ENCODE results near the gene TNRC6B. TPM values are rescaled to one million over a fixed set of nuclear protein-coding genes. Genes with fewer than 3 reads are reported as not detected.
A peak's percentile ranks its signal among the peaks of the same experiment; 100 is the strongest.
"Not testable (repeated sequence)": the region's sequence is repeated elsewhere in the genome, so short reads cannot be mapped to it uniquely, and the experiment has no call there.

Gene TNRC6B
- total and polyA plus RNA-seq, 8 donors: 13.7 to 40.7 (median 15.7) TPM

GRCh38 chr22:40310768-40311120 is 133.0 kb downstream of the TNRC6B start:
- DNase-seq: no peak
- Histone ChIP-seq H3K27me3 (no peaks in the 10 kb centered on the region), H3K36me3 (peaks cover 2 to 97% of the 10 kb centered on the region in 2 donors), H3K4me3 (no peak overlapping the region), H3K27ac (no peak overlapping the region), H3K4me1 (peaks cover 0 to 13% of the 10 kb centered on the region in 2 donors), H3K9me3 (no peaks in the 10 kb centered on the region)
- ATAC-seq: no peak
- no peak for TF ChIP-seq CTCF (IDR thresholded peaks at IDR 0.05)
- intact Hi-C loops (cut with DNase I): no loop called here

- intact Hi-C loops (cut with DNase I); H3K9me3 ChIP-seq; DNase-seq; H3K27me3 ChIP-seq; H3K27ac ChIP-seq; ATAC-seq; H3K4me3 ChIP-seq: not testable (repeated sequence)
- H3K4me1 ChIP-seq: peaks cover 0 to 13% of the 10 kb centered on the region in 2 donors
- H3K36me3 ChIP-seq: peaks cover 2 to 98% of the 10 kb centered on the region in 2 donors
Observed at GRCh38 chr22:40311646-40312045, 133.9 kb downstream of the TNRC6B start.

- Histone ChIP-seq H3K27ac (no peak overlapping the region), H3K27me3 (no peaks in the 10 kb centered on the region), H3K36me3 (peaks cover 2 to 98% of the 10 kb centered on the region in 2 donors), H3K9me3 (no peaks in the 10 kb centered on the region), H3K4me3 (no peak overlapping the region), H3K4me1 (peaks cover 0 to 13% of the 10 kb centered on the region in 2 donors)
- ATAC-seq (no peak), DNase-seq (no peak)
- no peak for TF ChIP-seq CTCF (IDR thresholded peaks at IDR 0.05)
- intact Hi-C loops (cut with DNase I): no loop called here
Observed at GRCh38 chr22:40312050-40312449, 134.3 kb downstream of the TNRC6B start.

- DNase-seq: no peak
- intact Hi-C loops (cut with DNase I): no loop called here
- Histone ChIP-seq H3K27ac (peak overlapping the region in 1 of 2 donors; percentile 62), H3K4me1 (peaks cover 0 to 13% of the 10 kb centered on the region in 2 donors), H3K9me3 (no peaks in the 10 kb centered on the region), H3K36me3 (peaks cover 2 to 98% of the 10 kb centered on the region in 2 donors), H3K27me3 (no peaks in the 10 kb centered on the region), H3K4me3 (no peak overlapping the region)
- no peak for TF ChIP-seq CTCF (IDR thresholded peaks at IDR 0.05)
- peak; percentile 18 for ATAC-seq
Observed at GRCh38 chr22:40313007-40313406, 135.3 kb downstream of the TNRC6B start.

GRCh38 chr22:40314041-40314440 is 136.3 kb downstream of the TNRC6B start:
- Histone ChIP-seq H3K27ac (peak overlapping the region in 1 of 2 donors; percentile 62), H3K27me3 (no peaks in the 10 kb centered on the region), H3K4me3 (no peak overlapping the region), H3K9me3 (no peaks in the 10 kb centered on the region), H3K36me3 (peaks cover 2 to 97% of the 10 kb centered on the region in 2 donors), H3K4me1 (peaks cover 0 to 13% of the 10 kb centered on the region in 2 donors)
- no peak for TF ChIP-seq CTCF (IDR thresholded peaks at IDR 0.05)
- intact Hi-C loops (cut with DNase I): no loop called here
- DNase-seq (no peak), ATAC-seq (no peak)

- ATAC-seq (no peak), DNase-seq (no peak)
- Histone ChIP-seq H3K27me3 (no peaks in the 10 kb centered on the region), H3K4me3 (no peak overlapping the region), H3K27ac (no peak overlapping the region), H3K9me3 (no peaks in the 10 kb centered on the region), H3K36me3 (peaks cover 0 to 98% of the 10 kb centered on the region in 2 donors), H3K4me1 (no peaks in the 10 kb centered on the region)
- intact Hi-C loops (cut with DNase I): no loop called here
- no peak for TF ChIP-seq CTCF (IDR thresholded peaks at IDR 0.05)
Observed at GRCh38 chr22:40320687-40321086, 143.0 kb downstream of the TNRC6B start.
